ENCODE results near the gene CNDP2. TPM values are rescaled to one million over a fixed set of nuclear protein-coding genes. Genes with fewer than 3 reads are reported as not detected.
A peak's percentile ranks its signal among the peaks of the same experiment; 100 is the strongest.

CNDP2 gene
- total RNA-seq, 1 donor from 2014 or later: 75.2 TPM

GRCh38 chr18:74478880-74479279, 17.3 kb upstream of the CNDP2 start:
- H3K27me3 Mint-ChIP-seq (ENCODE audit: unreplicated experiment): peaks cover 7% of the 10 kb centered on the region
- no peaks in the 10 kb centered on the region for H3K4me1 Mint-ChIP-seq (ENCODE audit: unreplicated experiment)
- no peak overlapping the region for H3K4me3 Mint-ChIP-seq (ENCODE audit: unreplicated experiment)
- H3K36me3 Mint-ChIP-seq (ENCODE audit: unreplicated experiment): no peaks in the 10 kb centered on the region
- DNase-seq (ENCODE audit: extremely low spot score, unreplicated experiment): no peak
- TF ChIP-seq CTCF (IDR thresholded peaks at IDR 0.05): no peak
- no peak overlapping the region for H3K27ac Mint-ChIP-seq (ENCODE audit: unreplicated experiment)
- H3K9me3 Mint-ChIP-seq (ENCODE audit: unreplicated experiment): no peaks in the 10 kb centered on the region

- no peaks in the 10 kb centered on the region for H3K9me3 Mint-ChIP-seq (ENCODE audit: unreplicated experiment)
- TF ChIP-seq CTCF (IDR thresholded peaks at IDR 0.05): no peak
- H3K27me3 Mint-ChIP-seq (ENCODE audit: unreplicated experiment): peaks cover 8% of the 10 kb centered on the region
- no peak overlapping the region for H3K4me3 Mint-ChIP-seq (ENCODE audit: unreplicated experiment)
- H3K4me1 Mint-ChIP-seq (ENCODE audit: unreplicated experiment): no peaks in the 10 kb centered on the region
- peak; percentile 67 for DNase-seq (ENCODE audit: extremely low spot score, unreplicated experiment)
- no peaks in the 10 kb centered on the region for H3K36me3 Mint-ChIP-seq (ENCODE audit: unreplicated experiment)
- H3K27ac Mint-ChIP-seq (ENCODE audit: unreplicated experiment): no peak overlapping the region
Measured at GRCh38 chr18:74479486-74480148, 16.5 kb upstream of the CNDP2 start.

- Mint-ChIP-seq H3K27ac (ENCODE audit: unreplicated experiment) (no peak overlapping the region), H3K36me3 (ENCODE audit: unreplicated experiment) (no peaks in the 10 kb centered on the region), H3K27me3 (ENCODE audit: unreplicated experiment) (peaks cover 11% of the 10 kb centered on the region), H3K4me1 (ENCODE audit: unreplicated experiment) (no peaks in the 10 kb centered on the region), H3K9me3 (ENCODE audit: unreplicated experiment) (no peaks in the 10 kb centered on the region), H3K4me3 (ENCODE audit: unreplicated experiment) (no peak overlapping the region)
- DNase-seq (ENCODE audit: extremely low spot score, unreplicated experiment): peak; percentile 57
- TF ChIP-seq CTCF (IDR thresholded peaks at IDR 0.05): no peak
Measured at GRCh38 chr18:74480149-74480651, 16.0 kb upstream of the CNDP2 start.

- Mint-ChIP-seq H3K27me3 (ENCODE audit: unreplicated experiment) (peaks cover 21% of the 10 kb centered on the region), H3K9me3 (ENCODE audit: unreplicated experiment) (no peaks in the 10 kb centered on the region), H3K4me1 (ENCODE audit: unreplicated experiment) (no peaks in the 10 kb centered on the region), H3K4me3 (ENCODE audit: unreplicated experiment) (no peak overlapping the region), H3K36me3 (ENCODE audit: unreplicated experiment) (no peaks in the 10 kb centered on the region), H3K27ac (ENCODE audit: unreplicated experiment) (no peak overlapping the region)
- TF ChIP-seq CTCF (IDR thresholded peaks at IDR 0.05): no peak
- DNase-seq (ENCODE audit: extremely low spot score, unreplicated experiment): peak; percentile 64
Measured at GRCh38 chr18:74482697-74483096, 13.5 kb upstream of the CNDP2 start.

- H3K4me3 Mint-ChIP-seq (ENCODE audit: unreplicated experiment): no peak overlapping the region
- no peaks in the 10 kb centered on the region for H3K9me3 Mint-ChIP-seq (ENCODE audit: unreplicated experiment)
- no peak for TF ChIP-seq CTCF (IDR thresholded peaks at IDR 0.05)
- H3K4me1 Mint-ChIP-seq (ENCODE audit: unreplicated experiment): no peaks in the 10 kb centered on the region
- H3K27me3 Mint-ChIP-seq (ENCODE audit: unreplicated experiment): peaks cover 21% of the 10 kb centered on the region
- H3K27ac Mint-ChIP-seq (ENCODE audit: unreplicated experiment): no peak overlapping the region
- DNase-seq (ENCODE audit: extremely low spot score, unreplicated experiment): peak; percentile 62
- no peaks in the 10 kb centered on the region for H3K36me3 Mint-ChIP-seq (ENCODE audit: unreplicated experiment)
Measured at GRCh38 chr18:74486119-74486849, 9.9 kb upstream of the CNDP2 start.
